Activated T-cell treated with anti-CD3 and anti-CD28 coated beads, Interleukin-2, amount 50 U/mL, for 24 hours (primary cell): ENCODE results near the gene ELANE.
"Not testable (repeated sequence)": the region's sequence is repeated elsewhere in the genome, so short reads cannot be mapped to it uniquely, and the experiment has no call there.

Experiments
- DNase-seq: peaks from one replicate; pipeline ENCODE4 v3.0.0-alpha.2; 2020
- H3K27ac Mint-ChIP-seq: 2 replicates; pipeline ENCODE4 v1.8.0; 2020; ENCODE audit warnings: mild to moderate bottlenecking, mixed read lengths
- H3K27me3 Mint-ChIP-seq: 2 replicates; pipeline ENCODE4 v1.8.0; 2020; ENCODE audit warnings: mixed read lengths
- H3K36me3 Mint-ChIP-seq: 2 replicates; pipeline ENCODE4 v1.8.0; 2020; ENCODE audit warnings: low read depth, mixed read lengths
- H3K4me1 Mint-ChIP-seq: 2 replicates; pipeline ENCODE4 v1.8.0; 2020; ENCODE audit warnings: low read depth, mixed read lengths
- H3K4me3 Mint-ChIP-seq: 2 replicates; pipeline ENCODE4 v1.8.0; 2020; ENCODE audit warnings: mild to moderate bottlenecking, moderate library complexity, mixed read lengths
- H3K9me3 Mint-ChIP-seq: 2 replicates; pipeline ENCODE4 v1.8.0; 2020; ENCODE audit warnings: mixed read lengths

Gene ELANE

DNA sequence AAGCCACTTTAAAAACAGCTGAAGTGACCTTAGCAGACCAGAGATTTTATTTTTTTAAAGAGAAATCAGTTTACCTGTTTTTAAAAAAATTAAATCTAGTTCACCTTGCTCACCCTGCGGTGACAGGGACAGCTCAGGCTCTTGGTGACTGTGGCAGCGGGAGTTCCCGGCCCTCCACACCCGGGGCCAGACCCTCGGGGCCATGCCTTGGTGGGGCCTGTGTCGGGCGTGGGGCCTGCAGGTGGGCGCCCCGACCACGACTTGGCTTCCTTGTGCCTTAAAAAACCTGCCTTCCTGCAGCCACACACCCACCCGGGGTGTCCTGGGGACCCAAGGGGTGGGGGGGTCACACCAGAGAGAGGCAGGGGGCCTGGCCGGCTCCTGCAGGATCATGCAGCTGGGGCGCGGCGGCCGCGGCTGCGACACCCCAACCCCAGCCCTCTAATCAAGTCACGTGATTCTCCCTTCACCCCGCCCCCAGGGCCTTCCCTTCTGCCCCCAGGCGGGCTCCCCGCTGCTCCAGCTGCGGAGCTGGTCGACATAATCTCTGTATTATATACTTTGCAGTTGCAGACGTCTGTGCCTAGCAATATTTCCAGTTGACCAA is 41.1 kb upstream of the ELANE start:
- Mint-ChIP-seq H3K27me3 (no peaks in the 10 kb centered on the region), H3K36me3 (peaks cover 71% of the 10 kb centered on the region), H3K4me3 (no peak overlapping the region), H3K9me3 (peaks cover 2% of the 10 kb centered on the region), H3K4me1 (no peaks in the 10 kb centered on the region), H3K27ac (no peak overlapping the region)
- DNase-seq = no peak

DNA sequence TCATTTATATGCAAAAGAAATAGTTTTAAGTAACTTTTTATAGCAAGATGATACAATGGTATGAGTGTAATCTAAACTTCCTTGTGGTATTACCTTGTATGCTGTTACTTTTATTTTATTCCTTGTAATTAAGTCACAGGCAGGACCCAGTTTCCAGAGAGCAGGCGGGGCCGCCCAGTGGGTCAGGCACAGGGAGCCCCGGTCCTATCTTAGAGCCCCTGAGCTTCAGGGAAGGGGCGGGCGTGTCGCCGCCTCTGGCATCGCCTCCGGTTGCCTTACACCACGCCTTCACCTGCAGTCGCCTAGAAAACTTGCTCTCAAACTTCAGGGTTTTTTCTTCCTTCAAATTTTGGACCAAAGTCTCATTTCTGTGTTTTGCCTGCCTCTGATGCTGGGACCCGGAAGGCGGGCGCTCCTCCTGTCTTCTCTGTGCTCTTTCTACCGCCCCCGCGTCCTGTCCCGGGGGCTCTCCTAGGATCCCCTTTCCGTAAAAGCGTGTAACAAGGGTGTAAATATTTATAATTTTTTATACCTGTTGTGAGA is 40.5 kb upstream of the ELANE start:
- no peaks in the 10 kb centered on the region for H3K4me1 Mint-ChIP-seq
- DNase-seq = no peak
- peaks cover 5% of the 10 kb centered on the region for H3K9me3 Mint-ChIP-seq
- no peak overlapping the region for H3K27ac Mint-ChIP-seq
- H3K36me3 Mint-ChIP-seq = peaks cover 73% of the 10 kb centered on the region
- H3K27me3 Mint-ChIP-seq = no peaks in the 10 kb centered on the region
- no peak overlapping the region for H3K4me3 Mint-ChIP-seq

DNA sequence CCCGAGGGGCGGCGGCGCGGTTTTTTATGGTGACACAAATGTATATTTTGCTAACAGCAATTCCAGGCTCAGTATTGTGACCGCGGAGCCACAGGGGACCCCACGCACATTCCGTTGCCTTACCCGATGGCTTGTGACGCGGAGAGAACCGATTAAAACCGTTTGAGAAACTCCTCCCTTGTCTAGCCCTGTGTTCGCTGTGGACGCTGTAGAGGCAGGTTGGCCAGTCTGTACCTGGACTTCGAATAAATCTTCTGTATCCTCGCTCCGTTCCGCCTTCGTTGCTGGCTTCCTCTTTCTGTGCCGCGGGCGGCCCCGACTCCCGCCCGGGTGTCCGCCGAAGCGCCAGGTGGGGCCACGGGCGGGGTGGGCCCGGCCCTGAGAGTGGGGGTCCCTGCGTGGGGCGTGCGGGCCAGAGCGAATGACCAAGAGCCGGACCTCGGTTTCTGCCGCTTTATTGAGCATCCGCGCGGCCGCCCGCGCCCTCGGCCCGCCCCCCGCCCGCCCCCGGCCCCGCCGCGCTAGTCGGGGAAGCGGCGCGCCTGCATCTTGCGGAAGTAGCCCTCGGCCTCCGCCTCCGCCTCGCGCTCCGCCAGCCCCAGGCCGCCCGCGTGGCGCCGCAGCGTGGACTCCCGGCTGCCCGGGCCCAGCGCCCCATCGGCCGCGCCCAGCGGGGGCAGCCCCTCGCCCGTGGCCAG is 39.9 kb upstream of the ELANE start:
- peak overlapping the region; percentile 47 for H3K27ac Mint-ChIP-seq
- peaks cover 68% of the 10 kb centered on the region for H3K36me3 Mint-ChIP-seq
- H3K4me3 Mint-ChIP-seq = no peak overlapping the region
- no peaks in the 10 kb centered on the region for H3K4me1 Mint-ChIP-seq
- H3K27me3 Mint-ChIP-seq = no peaks in the 10 kb centered on the region
- no peak for DNase-seq
- H3K9me3 Mint-ChIP-seq = peaks cover 6% of the 10 kb centered on the region

DNA sequence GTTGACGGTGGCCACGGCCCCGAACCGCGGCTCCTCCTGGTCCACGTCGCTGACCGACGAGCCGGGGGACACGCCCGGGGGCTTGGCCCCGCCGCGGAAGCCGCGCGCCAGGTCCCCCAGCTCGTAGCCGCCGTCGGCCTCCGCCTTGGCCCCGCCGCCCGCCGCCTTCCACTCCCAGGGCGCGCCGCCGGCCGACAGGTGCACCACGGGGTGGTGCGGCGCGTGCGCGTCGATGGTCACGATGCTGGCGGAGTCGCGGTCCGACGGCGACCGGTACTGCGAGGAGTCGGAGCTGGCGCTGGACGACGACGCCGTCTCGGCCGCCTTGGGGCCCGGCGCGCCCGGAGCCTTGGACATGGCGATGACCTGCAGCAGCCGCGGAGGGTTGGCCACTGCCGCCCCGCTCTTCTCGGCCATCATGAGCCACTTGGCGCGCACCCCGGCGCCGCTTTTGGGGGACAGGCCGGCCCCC is 39.3 kb upstream of the ELANE start:
- no peak for DNase-seq
- Mint-ChIP-seq H3K36me3 (peaks cover 62% of the 10 kb centered on the region), H3K27me3 (no peaks in the 10 kb centered on the region), H3K4me1 (no peaks in the 10 kb centered on the region), H3K27ac (no peak overlapping the region), H3K4me3 (no peak overlapping the region), H3K9me3 (peaks cover 6% of the 10 kb centered on the region)

DNA sequence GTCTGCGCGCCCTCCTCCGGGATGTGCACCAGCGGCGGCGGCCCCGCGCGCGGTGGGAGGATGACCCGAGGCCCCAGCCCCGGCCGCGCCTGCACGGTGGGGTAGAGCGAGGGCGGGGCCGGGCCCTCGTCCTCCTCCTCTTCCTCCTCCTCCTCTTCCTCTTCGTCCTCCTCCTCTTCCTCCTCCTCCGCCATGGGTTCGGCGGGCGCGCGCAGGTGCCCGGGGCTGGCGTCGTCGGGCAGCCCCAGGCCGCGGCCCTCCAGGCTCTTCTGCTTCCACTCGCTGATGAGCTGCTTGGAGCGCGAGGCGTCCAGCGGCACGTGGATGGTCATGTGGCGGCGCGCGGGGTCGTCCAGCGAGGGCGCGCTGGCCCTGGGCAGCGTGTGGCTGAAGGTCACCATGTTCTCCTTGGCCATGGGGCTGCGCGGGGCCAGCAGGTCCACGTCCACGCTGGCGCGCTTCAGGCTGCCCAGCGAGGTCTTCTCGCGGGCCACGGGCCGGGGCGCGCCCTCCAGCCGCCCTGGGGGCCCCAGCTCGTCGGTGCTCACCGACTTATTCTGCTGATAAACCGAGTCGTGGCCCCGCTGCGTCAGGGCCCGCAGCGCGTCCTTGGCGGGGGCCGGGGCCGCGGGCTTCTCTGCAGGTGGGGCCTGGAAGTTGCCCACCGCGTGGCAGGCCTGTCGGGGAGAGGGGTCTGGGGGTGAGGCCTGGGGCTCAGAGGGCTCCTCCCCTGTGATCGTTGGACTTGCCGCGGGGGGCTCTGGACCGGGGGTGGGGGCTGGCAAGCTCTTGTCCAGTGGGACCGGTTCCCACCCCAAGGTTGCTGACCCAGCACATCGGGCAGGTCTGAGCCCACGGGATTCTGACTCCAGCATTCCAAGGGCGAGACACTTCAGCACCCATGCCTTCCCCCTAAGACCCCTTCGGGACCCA is 38.6 kb upstream of the ELANE start:
- peaks cover 6% of the 10 kb centered on the region for H3K9me3 Mint-ChIP-seq
- H3K27ac Mint-ChIP-seq = peak overlapping the region; percentile 29
- no peaks in the 10 kb centered on the region for H3K4me1 Mint-ChIP-seq
- no peak for DNase-seq
- peaks cover 58% of the 10 kb centered on the region for H3K36me3 Mint-ChIP-seq
- no peaks in the 10 kb centered on the region for H3K27me3 Mint-ChIP-seq
- no peak overlapping the region for H3K4me3 Mint-ChIP-seq

DNA sequence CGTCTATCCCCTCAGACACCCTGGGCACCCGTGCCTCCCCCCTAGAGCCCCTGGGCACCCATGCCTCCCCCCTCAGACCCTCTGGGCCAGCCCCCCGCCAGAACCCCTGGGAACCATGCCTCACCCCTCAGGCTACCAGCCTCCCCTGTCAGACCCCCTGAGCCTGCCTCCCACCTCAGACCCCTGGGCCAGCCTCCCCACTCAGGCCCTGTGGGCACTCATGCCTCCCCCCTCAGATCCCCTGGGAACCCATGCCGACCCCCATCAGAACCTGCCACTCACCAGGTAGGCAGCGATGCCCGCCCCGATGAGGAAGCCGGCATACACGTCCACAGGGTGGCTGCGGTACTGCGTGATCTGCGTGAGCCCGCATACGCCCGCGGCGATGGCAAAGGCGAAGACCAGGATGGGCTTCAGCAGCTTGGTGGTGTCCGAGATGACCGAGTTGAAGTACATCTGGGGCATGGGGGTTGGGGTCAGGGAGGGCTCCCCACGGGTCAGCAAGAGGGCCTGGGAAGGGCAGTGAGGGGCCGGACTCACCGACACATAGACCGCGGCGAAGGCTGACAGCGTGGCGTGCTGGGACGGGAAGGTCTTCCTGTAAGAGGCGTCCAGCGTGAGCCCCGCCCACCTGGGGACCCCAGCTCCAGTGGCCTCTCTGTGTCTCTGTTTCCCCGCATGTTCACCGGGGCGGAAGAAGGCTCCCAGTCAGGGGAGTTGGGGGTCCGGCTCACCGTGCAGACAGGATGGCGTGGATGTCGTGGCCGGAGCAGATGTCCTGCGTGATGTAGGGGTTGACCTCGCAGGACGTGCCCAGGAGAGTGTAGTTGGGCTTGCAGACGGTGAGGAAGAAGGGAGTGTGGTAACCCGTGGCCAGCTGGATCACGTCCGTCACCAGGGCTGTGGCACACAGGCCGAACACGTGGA is 37.7 kb upstream of the ELANE start:
- Mint-ChIP-seq H3K4me1 (no peaks in the 10 kb centered on the region), H3K36me3 (peaks cover 50% of the 10 kb centered on the region), H3K9me3 (peaks cover 6% of the 10 kb centered on the region), H3K4me3 (peak overlapping the region; percentile 28), H3K27me3 (no peaks in the 10 kb centered on the region), H3K27ac (peak overlapping the region; percentile 79)
- DNase-seq = peak; percentile 50

DNA sequence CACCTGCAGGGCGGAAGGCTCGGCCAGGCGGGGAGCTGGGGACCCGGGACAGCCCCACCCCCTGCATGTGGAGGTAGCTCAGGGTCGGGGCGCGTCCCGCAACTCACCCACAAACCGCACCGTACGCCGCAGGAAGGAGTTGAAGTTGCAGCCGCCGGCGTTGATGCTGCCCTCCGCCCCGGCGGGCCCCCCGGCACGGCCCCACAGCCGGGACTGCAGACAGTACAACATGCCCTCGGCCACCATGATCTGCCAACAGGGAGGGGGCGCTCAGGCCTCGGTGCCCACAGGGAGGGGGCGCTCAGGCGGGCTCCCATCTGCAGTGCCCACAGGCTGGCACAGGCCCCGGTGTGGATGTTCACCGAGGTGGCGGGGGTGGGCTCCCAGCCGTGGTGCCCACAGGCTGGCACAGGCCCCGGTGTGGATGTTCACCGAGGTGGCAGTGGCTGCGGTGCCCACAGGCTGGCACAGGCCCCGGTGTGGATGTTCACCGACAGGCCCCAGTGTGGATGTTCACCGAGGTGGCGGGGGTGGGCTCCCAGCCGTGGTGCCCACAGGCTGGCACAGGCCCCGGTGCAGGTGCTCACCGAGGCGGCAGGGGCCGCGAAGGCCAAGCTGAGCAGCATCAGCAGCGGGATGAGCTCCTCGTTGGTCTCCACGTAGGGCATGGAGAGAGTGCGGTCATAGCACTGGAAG is 36.9 kb upstream of the ELANE start:
- H3K27ac Mint-ChIP-seq = peak overlapping the region; percentile 81
- H3K27me3 Mint-ChIP-seq = no peaks in the 10 kb centered on the region
- H3K4me1 Mint-ChIP-seq = no peaks in the 10 kb centered on the region
- H3K36me3 Mint-ChIP-seq = peaks cover 42% of the 10 kb centered on the region
- peaks cover 6% of the 10 kb centered on the region for H3K9me3 Mint-ChIP-seq
- H3K4me3 Mint-ChIP-seq = peak overlapping the region; percentile 28
- DNase-seq = no peak

DNA sequence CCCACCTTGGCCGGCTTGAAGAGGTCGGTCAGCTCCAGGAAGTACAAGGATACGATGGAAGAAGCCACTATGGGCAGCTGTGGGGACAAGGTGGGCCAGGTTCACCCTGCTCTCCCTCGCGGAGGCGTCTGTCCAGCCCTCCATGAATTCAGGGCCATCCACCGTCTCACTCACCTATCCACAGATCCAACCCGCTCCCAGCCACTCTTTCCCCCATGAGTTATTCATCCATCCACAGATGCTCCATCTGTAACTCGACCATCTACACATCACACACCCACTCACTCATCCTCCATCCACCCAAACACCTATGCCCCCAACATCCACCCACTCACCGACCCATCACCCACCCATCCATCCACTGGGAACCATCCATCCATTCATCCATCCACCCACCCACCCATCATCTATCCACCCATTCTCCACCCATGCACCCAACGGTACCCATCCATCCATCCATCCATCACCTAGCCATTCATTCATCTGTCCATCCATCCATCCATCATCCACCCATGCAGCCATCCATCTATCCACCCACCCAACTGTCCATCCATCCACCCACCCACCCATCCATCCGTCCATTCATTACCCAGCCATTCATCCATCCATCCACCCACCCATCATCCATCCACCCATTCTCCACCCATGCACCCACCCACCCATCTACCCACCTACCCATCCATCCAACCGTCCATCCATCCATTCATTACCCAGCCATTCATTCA is 36.2 kb upstream of the ELANE start:
- H3K27ac Mint-ChIP-seq = peak overlapping the region; percentile 81
- H3K9me3 Mint-ChIP-seq = peaks cover 6% of the 10 kb centered on the region
- H3K4me3 Mint-ChIP-seq = no peak overlapping the region
- no peaks in the 10 kb centered on the region for H3K27me3 Mint-ChIP-seq
- H3K36me3 Mint-ChIP-seq = peaks cover 36% of the 10 kb centered on the region
- no peak for DNase-seq
- H3K4me1 Mint-ChIP-seq = no peaks in the 10 kb centered on the region

DNA sequence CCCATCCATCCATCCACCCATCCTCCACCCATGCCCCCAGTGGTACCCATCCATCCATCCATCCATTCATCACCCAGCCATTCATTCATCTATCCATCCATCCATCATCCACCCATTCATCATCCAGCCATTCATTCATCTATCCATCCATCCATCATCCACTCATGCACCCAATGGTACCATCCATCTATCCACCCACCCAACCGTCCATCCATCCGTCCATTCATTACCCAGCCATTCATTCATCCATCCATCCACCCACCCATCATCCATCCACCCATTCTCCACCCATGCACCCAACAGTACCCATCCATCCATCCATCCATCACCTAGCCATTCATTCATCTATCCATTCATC is 35.6 kb upstream of the ELANE start:
- Mint-ChIP-seq H3K36me3 (peaks cover 33% of the 10 kb centered on the region), H3K4me3 (no peak overlapping the region), H3K27ac (no peak overlapping the region), H3K4me1 (no peaks in the 10 kb centered on the region), H3K27me3 (no peaks in the 10 kb centered on the region), H3K9me3 (peaks cover 6% of the 10 kb centered on the region)
- no peak for DNase-seq

DNA sequence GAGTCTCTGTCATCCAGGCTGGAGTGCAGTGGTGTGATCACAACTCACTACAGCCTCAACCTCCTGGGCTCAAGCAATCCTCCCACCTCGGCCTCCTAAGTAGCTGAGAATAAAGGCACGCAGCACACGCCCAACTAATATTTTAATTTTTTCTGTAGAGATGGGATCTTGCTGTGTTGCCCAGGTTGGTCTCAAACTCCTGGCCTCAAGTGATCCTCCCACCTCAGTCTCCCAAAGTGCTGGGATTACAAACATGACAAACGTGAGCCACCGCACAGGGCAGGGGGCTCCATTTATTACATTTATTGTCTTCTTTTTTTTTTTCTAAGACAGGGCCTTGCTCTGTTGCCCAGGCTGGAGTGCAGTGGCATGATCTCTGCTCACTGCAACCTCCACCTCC is 31.9 kb upstream of the ELANE start:
- Mint-ChIP-seq H3K36me3 (peaks cover 11% of the 10 kb centered on the region), H3K27me3 (peaks cover 18% of the 10 kb centered on the region)
- not testable (repeated sequence) for H3K4me1 Mint-ChIP-seq, DNase-seq, H3K4me3 Mint-ChIP-seq, H3K9me3 Mint-ChIP-seq, H3K27ac Mint-ChIP-seq

DNA sequence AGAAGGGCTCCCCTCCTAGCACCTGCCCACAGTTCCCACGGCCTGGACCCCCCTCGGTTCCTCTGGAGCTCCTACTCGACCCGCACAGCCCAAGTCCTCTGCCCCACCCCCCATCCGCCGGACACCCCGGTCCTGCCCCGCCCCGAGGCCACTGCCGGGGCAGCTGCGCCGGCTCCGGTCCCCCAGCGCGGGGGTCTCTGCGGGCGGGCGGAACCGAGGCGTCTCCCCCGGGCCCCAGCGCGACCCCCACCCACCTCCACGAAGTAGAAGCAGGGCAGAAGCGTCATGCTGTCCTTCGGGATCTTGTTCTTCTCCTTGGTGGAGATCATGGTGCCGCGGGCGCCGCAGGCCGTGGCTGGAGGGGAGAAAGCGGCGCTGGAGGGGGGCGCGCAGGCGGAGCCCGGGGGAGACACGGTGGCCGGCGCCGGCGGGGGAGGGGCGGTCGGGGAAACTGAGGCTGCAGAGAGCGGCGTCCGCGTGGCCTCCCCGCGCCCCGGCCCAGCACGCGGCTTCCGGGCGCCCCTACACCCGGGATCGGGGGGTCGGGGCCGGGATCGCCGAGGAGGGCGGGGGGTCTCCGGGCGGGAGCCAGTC is 30.8 kb upstream of the ELANE start:
- H3K36me3 Mint-ChIP-seq = peaks cover 4% of the 10 kb centered on the region

DNA sequence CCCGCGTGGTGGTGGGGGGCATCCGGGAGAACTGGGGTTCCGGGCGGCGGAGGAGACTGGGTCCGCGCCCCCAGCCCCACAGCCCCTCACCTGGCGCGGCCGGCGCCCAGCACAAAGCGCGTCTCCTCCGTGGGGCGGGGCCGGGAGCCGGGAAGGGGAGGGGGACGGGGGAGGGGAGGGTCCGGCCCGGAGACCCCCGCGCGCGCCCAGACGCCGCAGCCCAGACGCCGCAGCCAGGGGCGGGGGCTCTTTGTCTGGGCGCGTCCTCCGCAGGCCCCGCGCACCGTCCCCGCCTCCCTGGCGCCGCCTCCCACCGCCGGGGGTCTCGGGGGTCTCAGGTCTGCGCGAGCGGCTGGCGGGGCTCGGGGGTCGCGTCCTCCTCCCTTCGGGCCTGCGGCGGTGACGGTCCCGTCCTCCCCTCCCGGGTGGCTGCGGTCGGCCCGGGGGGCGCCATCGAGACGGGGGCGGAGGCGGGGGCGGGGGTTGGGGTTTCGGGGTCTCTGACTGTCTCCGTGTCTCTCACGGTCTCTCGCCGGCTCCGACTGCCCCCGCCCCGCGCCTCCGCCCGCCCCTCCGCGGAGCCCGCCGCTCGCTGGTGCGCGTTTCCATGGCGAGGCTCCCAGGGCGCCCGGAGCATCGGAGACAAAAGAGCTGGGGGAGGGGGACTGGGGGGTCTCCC is 30.1 kb upstream of the ELANE start, which contains the start of gene PLPPR3:
Gene PLPPR3, minus strand, starts transcription at position 131 of the 679 bp plus-strand sequence. CDS start 396 bp downstream, outside the sequence.
- H3K4me3 Mint-ChIP-seq = peak within 1 kb of the TSS; percentile 8
- no peaks in the 10 kb centered on the region for H3K36me3 Mint-ChIP-seq
- peaks cover 21% of the 10 kb centered on the region for H3K27me3 Mint-ChIP-seq

More for the DNA sequence above, 30.8 kb upstream of the ELANE start:
- Mint-ChIP-seq H3K9me3 (peaks cover 3% of the 10 kb centered on the region), H3K4me3 (no peak overlapping the region), H3K27me3 (peaks cover 21% of the 10 kb centered on the region), H3K4me1 (no peaks in the 10 kb centered on the region), H3K27ac (no peak overlapping the region)
- DNase-seq = no peak

More for the DNA sequence above, 30.1 kb upstream of the ELANE start, which contains the start of gene PLPPR3:
- DNase-seq = no peak
- Mint-ChIP-seq H3K4me1 (no peaks in the 10 kb centered on the region), H3K9me3 (no peaks in the 10 kb centered on the region), H3K27ac (peak within 1 kb of the TSS; percentile 44)
